Measurements from ENCODE around the gene GPR68. TPM values are rescaled to one million over a fixed set of nuclear protein-coding genes. Genes with fewer than 3 reads are reported as not detected.

GPR68 gene
- total and polyA plus RNA-seq, 2 of the 4 experiments (the other 2 are of a cell fraction): 0.72 to 0.94 TPM

DNA sequence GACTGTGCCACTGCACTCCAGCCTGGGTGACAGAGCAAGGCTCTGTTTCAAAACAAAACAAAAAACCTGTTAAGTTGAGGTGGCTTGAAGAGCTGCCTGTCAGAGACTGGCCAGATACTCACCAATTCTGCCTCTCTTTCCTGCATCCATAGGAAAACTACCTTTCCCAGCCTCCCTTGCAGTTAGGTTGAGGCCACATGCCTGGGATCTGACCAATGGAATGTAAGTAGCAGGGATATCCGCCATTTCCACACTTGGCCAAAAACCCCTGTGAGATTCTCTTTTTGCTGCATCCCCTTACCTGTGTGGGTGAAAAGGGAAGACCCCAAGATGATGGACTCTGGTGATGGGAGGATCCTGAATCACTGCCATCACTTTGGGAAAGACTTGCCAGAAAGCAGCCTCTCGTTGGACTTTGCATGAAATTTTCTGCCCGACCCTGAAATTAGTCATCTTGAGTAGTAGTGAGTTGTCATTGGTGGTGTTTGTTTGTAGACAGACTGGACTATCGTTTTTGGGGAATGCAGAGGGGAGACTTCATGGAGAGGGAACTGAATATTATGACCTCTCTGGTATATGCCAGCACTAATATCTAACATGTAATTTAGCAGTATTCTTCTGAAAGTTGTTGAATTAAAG is 14.0 kb downstream of the GPR68 start:
- Histone ChIP-seq H3K9ac (ENCODE audit: low read depth, low read length) (no peak overlapping the region), H2AFZ (replicated peaks; ENCODE audit: low read length, poor library complexity) (peak overlapping the region; percentile 84), H3K56ac (ENCODE audit: extremely low read depth, insufficient read depth, low read length) (peak overlapping the region; percentile 32; the same call in 1 of the 2 replicates), H2BK15ac (ENCODE audit: low read depth, low read length) (peak overlapping the region; percentile 84; the same call in 1 of the 3 replicates), H3K18ac (ENCODE audit: low read depth, low read length) (no peak overlapping the region), H4K91ac (ENCODE audit: insufficient read depth, low read depth, low read length) (no peak overlapping the region), H3K4ac (ENCODE audit: low read depth, low read length) (0 out of 2 replicates have a peak overlapping the region, but pooled peaks have one; percentile 9), H2BK5ac (ENCODE audit: low read depth, low read length, poor library complexity, severe bottlenecking) (peak overlapping the region; percentile 2), H3K14ac (replicated peaks; ENCODE audit: low read depth, low read length) (peak overlapping the region; percentile 52; the same call in 1 of the 2 replicates), H3K9me3 (ENCODE audit: control insufficient read depth, insufficient read depth, low read length) (peaks cover 2% of the 10 kb centered on the region; the same call in 1 of the 2 replicates), H3K36me3 (ENCODE audit: control insufficient read depth, insufficient read depth, low read length) (no peaks in the 10 kb centered on the region), H3K4me1 (ENCODE audit: control insufficient read depth, insufficient read depth, low read length) (peaks cover 6% of the 10 kb centered on the region), H3K4me2 (ENCODE audit: low read depth, low read length) (no peak overlapping the region), H2AK5ac (ENCODE audit: low read depth, low read length) (peak overlapping the region; percentile 54; the same call in 1 of the 2 replicates), H4K20me1 (ENCODE audit: insufficient read depth, low read length) (no peaks in the 10 kb centered on the region), H3K27ac (ENCODE audit: insufficient read depth, low read length) (no peak overlapping the region), H3K9me1 (ENCODE audit: insufficient read depth, low read length) (peaks cover 21% of the 10 kb centered on the region), H3K27me3 (ENCODE audit: control insufficient read depth, insufficient read depth, low read length) (no peaks in the 10 kb centered on the region), H4K8ac (ENCODE audit: low read depth in 2 of 2, low read length in 2 of 2) (peak overlapping the region in 1 of 2 experiments; percentile 87; a peak in 1 of 4 replicates), H4K5ac (ENCODE audit: low read depth, low read length) (no peak overlapping the region; the same call in 1 of the 2 replicates), H3K4me3 (ENCODE audit: insufficient read depth, low read depth, low read length) (no peak overlapping the region), H2BK120ac (ENCODE audit: low read depth, low read length) (no peak overlapping the region; the same call in 1 of the 2 replicates), H3K79me1 (ENCODE audit: low read depth in 1 of 2, low read length in 2 of 2) (peaks cover 0 to 4% of the 10 kb centered on the region in 2 experiments; a peak in 1 of 4 replicates), H2AK9ac (replicated peaks; ENCODE audit: low read depth, low read length, poor library complexity) (no peak overlapping the region), H2BK20ac (ENCODE audit: low read depth, low read length) (peak overlapping the region; percentile 76), H3K23ac (ENCODE audit: low read depth, low read length) (no peak overlapping the region)
- dilution Hi-C loops (cut with HindIII; ENCODE audit: low sequenced_read_pairs, unreplicated experiment) (no loop called here), in situ Hi-C loops (cut with MboI; ENCODE audit: low sequenced_read_pairs) (no loop called here), intact Hi-C loops (cut with micrococcal nuclease) (no loop called here)
- ChIA-PET POLR2A (ENCODE audit: unreplicated experiment) (no interaction called here), CTCF (no interaction called here)
- no CpG with 5 or more reads among the region's 4 CpGs for WGBS, 2 experiments (ENCODE audit: extremely low coverage in 2 of 2, insufficient read length in 1 of 2)
- TF ChIP-seq MXI1 (IDR thresholded peaks at IDR 0.05; ENCODE audit: borderline replicate concordance, low read depth, low read length) (no peak), CEBPB (IDR thresholded peaks at IDR 0.05; ENCODE audit: low read depth, low read length) (no peak)
- TF ChIP-seq, protein P1, sequence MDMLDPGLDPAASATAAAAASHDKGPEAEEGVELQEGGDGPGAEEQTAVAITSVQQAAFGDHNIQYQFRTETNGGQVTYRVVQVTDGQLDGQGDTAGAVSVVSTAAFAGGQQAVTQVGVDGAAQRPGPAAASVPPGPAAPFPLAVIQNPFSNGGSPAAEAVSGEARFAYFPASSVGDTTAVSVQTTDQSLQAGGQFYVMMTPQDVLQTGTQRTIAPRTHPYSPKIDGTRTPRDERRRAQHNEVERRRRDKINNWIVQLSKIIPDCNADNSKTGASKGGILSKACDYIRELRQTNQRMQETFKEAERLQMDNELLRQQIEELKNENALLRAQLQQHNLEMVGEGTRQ (IDR thresholded peaks at IDR 0.05; ENCODE audit: low read depth, low read length): peak; percentile 82
- BruUV-seq (replicated peaks): no TSS peak
- DNase-seq (peak; percentile 36), ATAC-seq (ENCODE audit: low read depth) (peak; percentile 43; the same call in 1 of the 2 replicates)

Data from IMR-90 (cell line).